GM21825 (cell line): ENCODE results near the gene TMCC2.

Experiments
- ATAC-seq: cut with Tn5 transposase; IDR thresholded peaks from one replicate; pipeline ENCODE4 v1.9.1; 2021; ENCODE audit warnings: mild to moderate bottlenecking, moderate library complexity; ENCODE audit not compliant: unreplicated experiment

TMCC2 gene

GRCh38 chr1:205298191-205298994, 70.6 kb downstream of the TMCC2 start:
- no peak for ATAC-seq

- ATAC-seq: no peak
Observed at GRCh38 chr1:205300149-205300548, 72.4 kb downstream of the TMCC2 start.

- no peak for ATAC-seq
Observed at GRCh38 chr1:205301205-205301821, 73.6 kb downstream of the TMCC2 start.

GRCh38 chr1:205301842-205302588, 74.3 kb downstream of the TMCC2 start:
- no peak for ATAC-seq

DNA sequence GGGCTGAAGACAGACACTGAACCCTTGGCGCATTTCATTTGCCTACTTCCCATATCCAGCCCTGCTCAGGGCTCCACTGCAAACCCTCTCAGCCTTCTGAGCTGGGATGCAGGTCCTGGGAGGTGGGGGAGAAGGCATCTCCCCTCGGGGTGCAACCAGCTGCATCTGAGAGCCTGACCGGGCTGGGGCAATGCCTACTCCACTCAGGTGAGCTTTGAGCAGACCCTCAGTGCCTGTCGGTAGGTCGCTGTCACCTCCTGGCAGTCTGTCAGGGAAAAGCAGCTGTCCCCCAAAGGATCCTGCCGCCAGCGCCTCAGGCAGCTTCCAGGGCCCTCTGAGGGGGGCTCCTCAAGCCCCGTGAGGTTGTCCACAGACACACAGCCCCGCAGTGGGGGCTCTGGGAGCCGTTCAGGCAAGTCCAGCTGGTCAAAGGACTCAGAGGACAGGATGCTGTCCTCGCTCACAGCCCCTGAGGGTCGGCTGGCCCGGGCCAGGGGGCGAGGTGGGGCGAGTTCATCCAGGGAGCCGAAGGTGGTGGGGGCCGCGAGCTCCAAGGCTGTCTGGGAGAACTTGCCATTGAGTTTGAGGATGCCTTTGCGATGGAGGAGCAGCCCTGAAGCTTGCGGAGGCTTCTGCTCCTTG, 75.6 kb downstream of the TMCC2 start:
- no peak for ATAC-seq

GRCh38 chr1:205304046-205304694, 76.4 kb downstream of the TMCC2 start:
- no peak for ATAC-seq

GRCh38 chr1:205304695-205305070, 76.9 kb downstream of the TMCC2 start:
- ATAC-seq: no peak

DNA sequence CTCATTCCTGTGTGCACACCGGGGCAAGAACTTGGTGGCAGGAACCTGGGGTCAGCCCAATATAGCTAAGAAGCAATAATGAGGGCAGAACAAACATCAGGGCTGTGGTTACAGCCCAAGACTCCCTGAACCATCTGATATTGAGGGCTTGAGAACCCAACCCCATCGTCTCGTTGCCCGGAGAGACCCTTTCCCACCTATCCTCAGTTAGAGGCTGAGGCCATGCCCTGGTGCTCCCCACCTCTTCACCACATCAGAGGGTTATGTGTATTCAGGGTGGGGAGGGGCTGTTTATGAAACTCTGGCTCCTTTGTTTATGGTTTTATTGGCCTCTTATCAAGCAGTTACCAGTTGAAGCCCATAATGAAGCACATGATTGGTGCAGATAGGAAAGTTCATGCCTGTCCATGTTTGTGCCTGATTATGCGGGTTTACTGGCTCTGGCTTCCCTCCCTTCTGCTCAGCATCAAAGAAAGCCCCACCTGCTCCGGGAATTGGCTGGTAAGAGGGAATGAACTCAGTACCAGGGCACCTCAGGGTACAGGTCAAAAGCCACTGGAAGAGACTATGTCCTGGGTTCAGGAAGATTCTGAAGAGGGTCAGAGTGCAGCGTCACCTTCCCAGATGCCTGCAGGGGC, 79.3 kb downstream of the TMCC2 start:
- ATAC-seq: no peak

GRCh38 chr1:205309741-205310140, 82.0 kb downstream of the TMCC2 start:
- ATAC-seq: no peak

DNA sequence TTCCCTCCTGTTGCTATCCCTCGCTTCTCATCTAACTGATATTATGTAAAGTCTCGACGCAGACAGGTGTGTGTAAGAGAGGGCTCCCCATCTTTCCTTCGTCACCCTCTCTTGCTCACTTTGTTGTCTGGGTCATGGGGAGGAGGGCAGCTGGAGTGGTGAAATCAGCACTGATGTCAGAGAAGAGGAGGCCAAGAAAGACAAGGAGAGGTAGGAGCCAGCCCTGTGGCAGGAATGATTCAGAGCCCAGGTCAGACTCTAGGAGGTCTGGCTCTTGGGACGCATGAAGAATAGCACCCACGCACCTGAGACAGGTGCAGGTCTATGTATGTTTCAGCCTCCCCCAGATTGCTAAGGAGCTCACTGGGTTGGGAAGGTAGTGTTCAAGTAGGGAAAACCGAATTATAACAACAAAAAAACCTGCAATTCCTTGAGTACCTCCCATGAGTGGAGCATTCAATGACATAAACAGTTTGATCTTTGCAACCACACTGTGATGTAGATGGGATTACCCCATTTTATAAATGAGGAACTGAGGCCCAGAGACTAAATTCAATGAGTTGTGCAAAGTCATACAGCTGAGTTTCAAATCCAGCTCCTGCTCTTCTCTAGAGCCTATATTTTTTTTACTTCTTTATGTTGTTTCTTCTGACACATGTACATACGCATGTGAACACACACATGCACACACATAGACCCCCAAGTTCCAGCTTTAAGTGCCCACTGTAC, 83.4 kb downstream of the TMCC2 start:
- no peak for ATAC-seq

DNA sequence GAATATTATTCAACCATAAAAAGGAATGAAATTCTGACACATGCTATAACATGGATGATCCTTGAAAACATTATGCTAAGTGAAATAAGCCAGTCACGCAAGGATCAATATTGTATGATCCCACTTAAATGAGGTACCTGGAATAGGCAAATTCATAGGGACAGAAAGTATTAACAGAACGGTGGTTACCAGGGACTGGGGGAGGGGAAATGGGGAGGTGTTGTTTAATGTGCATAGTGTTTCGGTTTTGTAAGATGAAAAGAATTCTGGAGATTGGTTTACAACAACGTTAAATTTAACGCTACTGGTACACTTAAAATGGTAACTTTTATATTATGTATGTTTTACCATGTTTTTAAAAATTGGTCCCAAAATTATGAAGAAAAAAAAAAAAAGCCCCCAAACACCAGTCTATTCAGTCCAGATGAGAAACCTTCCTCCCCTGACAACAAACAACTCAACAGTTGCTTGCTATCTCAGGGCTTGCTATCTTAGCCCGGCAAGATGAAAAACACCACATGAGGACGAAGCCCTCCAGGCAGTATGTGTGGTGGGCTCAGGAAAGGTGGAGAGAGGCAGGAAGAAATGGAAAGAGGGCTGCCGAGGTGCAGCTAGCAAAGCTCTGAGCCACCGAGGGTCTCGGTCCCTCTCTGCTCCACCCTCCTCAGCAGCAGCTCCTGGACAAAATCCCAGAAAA, 85.3 kb downstream of the TMCC2 start:
- ATAC-seq: no peak

- peak; percentile 55 for ATAC-seq
Observed at GRCh38 chr1:205313563-205314308, 86.0 kb downstream of the TMCC2 start.

DNA sequence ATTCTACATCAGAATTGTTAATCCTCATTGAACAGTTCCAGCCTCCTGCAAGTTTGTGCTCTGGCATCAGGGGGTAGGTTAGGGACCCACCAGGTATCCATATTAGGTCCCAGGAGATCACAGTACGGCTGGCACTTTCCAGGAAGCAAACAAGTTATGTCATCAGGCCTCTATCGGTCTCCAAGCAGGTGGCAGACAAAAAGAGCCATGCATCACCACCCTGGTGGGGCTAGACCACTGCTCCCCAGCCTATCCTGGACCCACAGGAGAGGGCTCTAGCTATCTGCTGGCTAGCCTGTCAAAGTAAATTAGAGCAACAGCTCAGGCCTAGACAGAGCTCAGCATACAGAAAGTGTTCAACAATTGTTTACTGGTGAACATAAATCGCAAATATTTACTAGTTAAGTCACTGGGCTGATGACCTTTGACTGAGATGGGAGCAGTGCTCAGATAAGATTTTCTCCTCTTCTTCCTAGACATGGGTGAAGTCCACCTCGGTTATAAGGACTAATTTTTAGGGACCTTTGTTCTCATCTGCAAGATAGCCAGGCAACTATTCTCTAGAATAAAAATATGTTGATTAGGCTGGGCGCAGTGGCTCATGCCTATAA, 87.4 kb downstream of the TMCC2 start:
- ATAC-seq: no peak

DNA sequence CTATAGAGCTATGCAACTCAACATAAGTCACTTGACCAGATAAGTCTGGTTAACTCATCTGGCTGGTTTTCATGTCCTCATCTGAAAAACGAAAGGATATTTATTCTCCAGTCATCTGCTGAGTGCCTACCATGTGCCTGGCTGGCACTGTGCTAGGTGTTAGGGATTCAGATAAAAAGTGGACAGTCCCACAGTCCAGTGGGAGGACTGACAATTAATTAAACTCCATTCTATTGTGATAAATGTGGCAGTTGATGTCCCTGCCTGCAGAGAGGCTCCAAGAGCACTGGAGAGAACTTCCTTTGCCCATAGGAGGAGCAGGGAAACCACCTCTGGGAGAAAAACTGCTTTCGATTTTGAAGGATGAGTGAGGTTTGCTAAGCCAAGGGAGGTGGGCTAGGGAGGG, 88.4 kb downstream of the TMCC2 start:
- no peak for ATAC-seq

GRCh38 chr1:205317311-205317917, 89.7 kb downstream of the TMCC2 start:
- no peak for ATAC-seq

- ATAC-seq: no peak
Observed at GRCh38 chr1:205318231-205318991, 90.7 kb downstream of the TMCC2 start.
